ENCODE results near the gene FLT1.

FLT1 gene

DNA sequence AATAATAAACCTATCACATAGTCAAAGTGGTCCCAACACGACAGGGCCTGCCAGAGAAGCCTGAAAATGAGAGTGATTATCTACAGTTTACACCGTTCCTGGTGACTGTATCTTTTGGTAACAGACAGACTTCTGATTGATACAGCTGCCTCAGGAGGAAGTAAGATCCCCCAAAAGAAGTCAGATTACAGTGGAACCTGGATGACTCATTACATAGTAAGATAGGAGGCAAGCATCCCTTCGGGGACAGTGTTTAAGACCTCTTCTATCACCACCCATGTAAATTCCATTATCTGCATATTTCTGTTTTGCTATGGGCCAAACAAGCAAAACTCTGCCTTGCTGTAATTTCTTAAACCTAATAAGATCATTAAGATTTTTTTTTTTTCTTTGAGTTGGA, 44.0 kb upstream of the FLT1 start:
- no peaks in the 10 kb centered on the region for H3K79me2 ChIP-seq (ENCODE audit: insufficient read depth, low read length)
- no peak overlapping the region for H3K27ac ChIP-seq (ENCODE audit: low read length)
- H4K20me1 ChIP-seq (ENCODE audit: insufficient read depth, low read length) = no peaks in the 10 kb centered on the region
- no peak overlapping the region for H3K4me3 ChIP-seq (ENCODE audit: low read depth in 1 of 2, low read length in 2 of 2)
- H2AFZ ChIP-seq (ENCODE audit: low read depth, low read length) = no peak overlapping the region
- no peak overlapping the region for H3K4me2 ChIP-seq (ENCODE audit: insufficient read depth, low read length)
- ATAC-seq (ENCODE audit: insufficient read depth, low read depth) (no peak), DNase-seq (no peak)
- H3K9me3 ChIP-seq (ENCODE audit: insufficient read depth, low read length, severe bottlenecking) = peaks cover 14% of the 10 kb centered on the region
- H3K36me3 ChIP-seq (ENCODE audit: insufficient read depth, low read length) = no peaks in the 10 kb centered on the region
- no peaks in the 10 kb centered on the region for H3K4me1 ChIP-seq (ENCODE audit: insufficient read depth, low read length)
- TF ChIP-seq, protein P1, sequence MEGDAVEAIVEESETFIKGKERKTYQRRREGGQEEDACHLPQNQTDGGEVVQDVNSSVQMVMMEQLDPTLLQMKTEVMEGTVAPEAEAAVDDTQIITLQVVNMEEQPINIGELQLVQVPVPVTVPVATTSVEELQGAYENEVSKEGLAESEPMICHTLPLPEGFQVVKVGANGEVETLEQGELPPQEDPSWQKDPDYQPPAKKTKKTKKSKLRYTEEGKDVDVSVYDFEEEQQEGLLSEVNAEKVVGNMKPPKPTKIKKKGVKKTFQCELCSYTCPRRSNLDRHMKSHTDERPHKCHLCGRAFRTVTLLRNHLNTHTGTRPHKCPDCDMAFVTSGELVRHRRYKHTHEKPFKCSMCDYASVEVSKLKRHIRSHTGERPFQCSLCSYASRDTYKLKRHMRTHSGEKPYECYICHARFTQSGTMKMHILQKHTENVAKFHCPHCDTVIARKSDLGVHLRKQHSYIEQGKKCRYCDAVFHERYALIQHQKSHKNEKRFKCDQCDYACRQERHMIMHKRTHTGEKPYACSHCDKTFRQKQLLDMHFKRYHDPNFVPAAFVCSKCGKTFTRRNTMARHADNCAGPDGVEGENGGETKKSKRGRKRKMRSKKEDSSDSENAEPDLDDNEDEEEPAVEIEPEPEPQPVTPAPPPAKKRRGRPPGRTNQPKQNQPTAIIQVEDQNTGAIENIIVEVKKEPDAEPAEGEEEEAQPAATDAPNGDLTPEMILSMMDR (IDR thresholded peaks at IDR 0.05; ENCODE audit: borderline replicate concordance, extremely low read depth, low read length, poor library complexity, severe bottlenecking) = no peak
- no peak for TF ChIP-seq EZH2 (IDR thresholded peaks at IDR 0.05; ENCODE audit: borderline replicate concordance, low read depth, low read length, severe bottlenecking)
- no peak overlapping the region for H3K9ac ChIP-seq (ENCODE audit: low read depth, low read length)
- no peaks in the 10 kb centered on the region for H3K27me3 ChIP-seq (ENCODE audit: insufficient read depth, low read length, poor library complexity)

DNA sequence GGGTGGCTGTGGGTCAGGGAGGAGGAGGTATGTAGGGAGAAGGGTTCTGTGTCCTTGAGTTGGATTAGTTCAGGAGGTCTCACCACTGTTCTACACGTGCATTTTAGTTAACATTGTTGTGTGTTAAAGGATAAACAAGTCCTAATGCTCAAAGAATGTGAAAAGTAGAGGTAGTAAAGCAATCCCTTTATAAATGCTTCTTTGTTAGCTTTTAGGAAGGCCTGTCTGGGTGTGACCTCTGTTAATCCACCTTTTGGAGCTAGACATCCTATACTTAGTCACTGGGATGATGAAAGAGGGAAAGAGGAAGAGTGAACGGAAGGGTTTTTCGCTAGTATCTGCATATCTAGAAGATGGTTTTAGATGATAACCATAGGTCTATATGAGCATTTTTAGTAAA, 42.2 kb upstream of the FLT1 start:
- no peak for DNase-seq

DNA sequence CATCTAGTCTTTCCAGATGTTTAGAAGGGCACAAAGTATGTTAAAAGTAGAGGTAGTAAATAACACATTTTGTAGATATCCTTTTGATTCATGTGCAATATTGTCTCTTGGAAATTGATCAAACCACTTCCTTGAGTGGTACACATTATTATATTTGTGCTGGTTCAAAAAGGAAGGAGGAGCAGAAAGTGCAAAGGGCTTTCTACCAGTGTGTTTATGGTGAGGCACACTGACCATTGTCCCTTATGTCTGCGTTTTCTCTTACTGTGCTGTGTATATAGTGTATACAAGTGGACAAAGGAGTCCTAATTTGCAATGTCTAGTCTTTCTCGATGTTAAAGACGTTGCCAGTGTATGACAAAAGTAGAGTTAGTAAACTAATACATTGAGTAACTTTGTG, 41.4 kb upstream of the FLT1 start:
- H3K36me3 ChIP-seq (ENCODE audit: insufficient read depth, low read length) = no peaks in the 10 kb centered on the region
- no peak overlapping the region for H2AFZ ChIP-seq (ENCODE audit: low read depth, low read length)
- no peaks in the 10 kb centered on the region for H3K4me1 ChIP-seq (ENCODE audit: insufficient read depth, low read length)
- no peaks in the 10 kb centered on the region for H3K79me2 ChIP-seq (ENCODE audit: insufficient read depth, low read length)
- TF ChIP-seq EZH2 (IDR thresholded peaks at IDR 0.05; ENCODE audit: borderline replicate concordance, low read depth, low read length, severe bottlenecking) = no peak
- TF ChIP-seq, protein P1 (IDR thresholded peaks at IDR 0.05; ENCODE audit: borderline replicate concordance, extremely low read depth, low read length, poor library complexity, severe bottlenecking) = no peak
- no peak for ATAC-seq (ENCODE audit: insufficient read depth, low read depth)
- H4K20me1 ChIP-seq (ENCODE audit: insufficient read depth, low read length) = no peaks in the 10 kb centered on the region
- H3K9me3 ChIP-seq (ENCODE audit: insufficient read depth, low read length, severe bottlenecking) = peaks cover 8% of the 10 kb centered on the region
- no peak overlapping the region for H3K27ac ChIP-seq (ENCODE audit: low read length)
- DNase-seq = no peak
- no peak overlapping the region for H3K9ac ChIP-seq (ENCODE audit: low read depth, low read length)
- no peak overlapping the region for H3K4me2 ChIP-seq (ENCODE audit: insufficient read depth, low read length)
- no peaks in the 10 kb centered on the region for H3K27me3 ChIP-seq (ENCODE audit: insufficient read depth, low read length, poor library complexity)
- H3K4me3 ChIP-seq (ENCODE audit: low read depth in 1 of 2, low read length in 2 of 2) = no peak overlapping the region

More for the DNA sequence above, 42.2 kb upstream of the FLT1 start:
- H3K4me2 ChIP-seq (ENCODE audit: insufficient read depth, low read length) = no peak overlapping the region
- H3K9me3 ChIP-seq (ENCODE audit: insufficient read depth, low read length, severe bottlenecking) = peaks cover 8% of the 10 kb centered on the region
- no peaks in the 10 kb centered on the region for H4K20me1 ChIP-seq (ENCODE audit: insufficient read depth, low read length)
- H3K36me3 ChIP-seq (ENCODE audit: insufficient read depth, low read length) = no peaks in the 10 kb centered on the region
- H3K9ac ChIP-seq (ENCODE audit: low read depth, low read length) = no peak overlapping the region
- TF ChIP-seq, protein P1 (IDR thresholded peaks at IDR 0.05; ENCODE audit: borderline replicate concordance, extremely low read depth, low read length, poor library complexity, severe bottlenecking) = no peak
- TF ChIP-seq EZH2 (IDR thresholded peaks at IDR 0.05; ENCODE audit: borderline replicate concordance, low read depth, low read length, severe bottlenecking) = no peak
- H2AFZ ChIP-seq (ENCODE audit: low read depth, low read length) = no peak overlapping the region
- H3K79me2 ChIP-seq (ENCODE audit: insufficient read depth, low read length) = no peaks in the 10 kb centered on the region
- no peak for ATAC-seq (ENCODE audit: insufficient read depth, low read depth)
- H3K27me3 ChIP-seq (ENCODE audit: insufficient read depth, low read length, poor library complexity) = no peaks in the 10 kb centered on the region
- no peak overlapping the region for H3K27ac ChIP-seq (ENCODE audit: low read length)
- no peaks in the 10 kb centered on the region for H3K4me1 ChIP-seq (ENCODE audit: insufficient read depth, low read length)
- no peak overlapping the region for H3K4me3 ChIP-seq (ENCODE audit: low read depth in 1 of 2, low read length in 2 of 2)

DNA sequence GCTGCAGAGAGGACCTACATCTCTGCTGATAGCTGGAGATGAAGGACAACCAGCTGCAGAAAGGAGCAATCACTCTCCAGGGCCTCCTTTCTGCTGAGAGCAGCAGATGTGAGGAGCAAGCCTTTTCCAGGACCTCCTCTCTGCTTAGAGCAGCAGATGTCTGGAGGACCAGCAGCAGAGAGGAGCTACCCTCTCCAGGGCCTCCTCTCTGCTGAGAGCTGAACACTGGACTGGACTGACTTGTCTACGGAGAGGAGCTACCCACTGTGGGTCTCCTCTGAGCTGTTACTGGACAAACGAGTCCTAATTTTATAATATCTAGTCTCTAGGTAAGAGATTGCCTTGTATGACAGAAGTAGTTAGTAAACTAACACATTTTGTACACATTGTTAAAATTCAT, 40.8 kb upstream of the FLT1 start:
- Histone ChIP-seq H2AFZ (ENCODE audit: low read depth, low read length) (no peak overlapping the region), H3K4me3 (ENCODE audit: low read depth in 1 of 2, low read length in 2 of 2) (no peak overlapping the region), H3K79me2 (ENCODE audit: insufficient read depth, low read length) (no peaks in the 10 kb centered on the region), H3K4me2 (ENCODE audit: insufficient read depth, low read length) (no peak overlapping the region), H3K9ac (ENCODE audit: low read depth, low read length) (no peak overlapping the region), H3K27me3 (ENCODE audit: insufficient read depth, low read length, poor library complexity) (no peaks in the 10 kb centered on the region), H3K4me1 (ENCODE audit: insufficient read depth, low read length) (no peaks in the 10 kb centered on the region), H3K36me3 (ENCODE audit: insufficient read depth, low read length) (no peaks in the 10 kb centered on the region), H3K9me3 (ENCODE audit: insufficient read depth, low read length, severe bottlenecking) (peaks cover 8% of the 10 kb centered on the region), H3K27ac (ENCODE audit: low read length) (no peak overlapping the region), H4K20me1 (ENCODE audit: insufficient read depth, low read length) (no peaks in the 10 kb centered on the region)
- no peak for TF ChIP-seq EZH2 (IDR thresholded peaks at IDR 0.05; ENCODE audit: borderline replicate concordance, low read depth, low read length, severe bottlenecking)
- ATAC-seq (ENCODE audit: insufficient read depth, low read depth) (no peak), DNase-seq (no peak)

Measured in DND-41 (cell line).